ENCODE measurements around the gene DACT1.

The DACT1 gene

GRCh38 chr14:58677517-58677916, 39.8 kb downstream of the DACT1 start:
- TF ChIP-seq Cebpa-rat (IDR thresholded peaks at IDR 0.05): no peak
- Histone ChIP-seq H3K27ac (no peak overlapping the region), H3K27me3 (no peaks in the 10 kb centered on the region), H3K36me3 (no peaks in the 10 kb centered on the region), H3K4me3 (no peak overlapping the region), H4K20me1 (no peaks in the 10 kb centered on the region), H3K9ac (no peak overlapping the region), H3K9me3 (no peaks in the 10 kb centered on the region), H3K4me2 (no peak overlapping the region), H3K4me1 (no peaks in the 10 kb centered on the region)

GRCh38 chr14:58677996-58678395, 40.2 kb downstream of the DACT1 start:
- Histone ChIP-seq H3K9ac (no peak overlapping the region), H3K9me3 (no peaks in the 10 kb centered on the region), H3K4me1 (no peaks in the 10 kb centered on the region), H3K4me2 (no peak overlapping the region), H4K20me1 (no peaks in the 10 kb centered on the region), H3K4me3 (no peak overlapping the region), H3K27me3 (no peaks in the 10 kb centered on the region), H3K36me3 (no peaks in the 10 kb centered on the region), H3K27ac (no peak overlapping the region)
- no peak for TF ChIP-seq Cebpa-rat (IDR thresholded peaks at IDR 0.05)

- H3K4me2 ChIP-seq: no peak overlapping the region
- no peak overlapping the region for H3K4me3 ChIP-seq
- no peaks in the 10 kb centered on the region for H3K4me1 ChIP-seq
- no peak for TF ChIP-seq Cebpa-rat (IDR thresholded peaks at IDR 0.05)
- H4K20me1 ChIP-seq: no peaks in the 10 kb centered on the region
- H3K9me3 ChIP-seq: no peaks in the 10 kb centered on the region
- H3K36me3 ChIP-seq: no peaks in the 10 kb centered on the region
- H3K27me3 ChIP-seq: no peaks in the 10 kb centered on the region
- no peak overlapping the region for H3K9ac ChIP-seq
- no peak overlapping the region for H3K27ac ChIP-seq
These were observed 42.9 kb downstream of the DACT1 start for GRCh38 chr14:58680698-58681097.

- H3K27ac ChIP-seq: no peak overlapping the region
- H3K9me3 ChIP-seq: peaks cover 17% of the 10 kb centered on the region
- no peak for TF ChIP-seq Cebpa-rat (IDR thresholded peaks at IDR 0.05)
- H3K4me1 ChIP-seq: no peaks in the 10 kb centered on the region
- no peaks in the 10 kb centered on the region for H3K36me3 ChIP-seq
- H3K27me3 ChIP-seq: no peaks in the 10 kb centered on the region
- H3K9ac ChIP-seq: no peak overlapping the region
- no peaks in the 10 kb centered on the region for H4K20me1 ChIP-seq
- H3K4me3 ChIP-seq: no peak overlapping the region
- H3K4me2 ChIP-seq: no peak overlapping the region
These were observed 49.6 kb downstream of the DACT1 start for GRCh38 chr14:58687232-58687795.

GRCh38 chr14:58690801-58691516, 53.2 kb downstream of the DACT1 start:
- H3K4me2 ChIP-seq: no peak overlapping the region

GRCh38 chr14:58693048-58693447, 55.3 kb downstream of the DACT1 start:
- H3K9me3 ChIP-seq: peaks cover 6% of the 10 kb centered on the region; the same call in 1 of the 2 replicates
- no peak for TF ChIP-seq Cebpa-rat (IDR thresholded peaks at IDR 0.05)
- no peak overlapping the region for H3K27ac ChIP-seq
- H3K4me1 ChIP-seq: no peaks in the 10 kb centered on the region
- no peak overlapping the region for H3K9ac ChIP-seq
- H3K4me3 ChIP-seq: no peak overlapping the region
- H3K36me3 ChIP-seq: no peaks in the 10 kb centered on the region
- no peaks in the 10 kb centered on the region for H4K20me1 ChIP-seq
- no peak overlapping the region for H3K4me2 ChIP-seq
- H3K27me3 ChIP-seq: no peaks in the 10 kb centered on the region

More at GRCh38 chr14:58690801-58691516, 53.2 kb downstream of the DACT1 start:
- Histone ChIP-seq H3K27ac (no peak overlapping the region), H3K36me3 (no peaks in the 10 kb centered on the region), H3K27me3 (no peaks in the 10 kb centered on the region), H4K20me1 (no peaks in the 10 kb centered on the region), H3K4me1 (no peaks in the 10 kb centered on the region), H3K4me3 (no peak overlapping the region), H3K9ac (no peak overlapping the region), H3K9me3 (peaks cover 17% of the 10 kb centered on the region)
- TF ChIP-seq Cebpa-rat (IDR thresholded peaks at IDR 0.05): no peak

- Histone ChIP-seq H3K9ac (no peak overlapping the region), H3K27ac (no peak overlapping the region), H3K36me3 (no peaks in the 10 kb centered on the region), H4K20me1 (no peaks in the 10 kb centered on the region), H3K4me3 (no peak overlapping the region), H3K9me3 (no peaks in the 10 kb centered on the region), H3K27me3 (no peaks in the 10 kb centered on the region), H3K4me1 (no peaks in the 10 kb centered on the region), H3K4me2 (no peak overlapping the region)
- TF ChIP-seq Cebpa-rat (IDR thresholded peaks at IDR 0.05): no peak
These were observed 57.8 kb downstream of the DACT1 start for GRCh38 chr14:58695514-58695913.

GRCh38 chr14:58697266-58697929, 59.6 kb downstream of the DACT1 start:
- H3K4me2 ChIP-seq: no peak overlapping the region
- no peaks in the 10 kb centered on the region for H3K36me3 ChIP-seq
- no peak overlapping the region for H3K27ac ChIP-seq
- H4K20me1 ChIP-seq: no peaks in the 10 kb centered on the region
- H3K4me3 ChIP-seq: no peak overlapping the region
- no peak overlapping the region for H3K9ac ChIP-seq
- no peaks in the 10 kb centered on the region for H3K4me1 ChIP-seq
- H3K9me3 ChIP-seq: no peaks in the 10 kb centered on the region
- TF ChIP-seq Cebpa-rat (IDR thresholded peaks at IDR 0.05): no peak
- H3K27me3 ChIP-seq: no peaks in the 10 kb centered on the region
